ENCODE measurements around the gene CPA2. TPM values are rescaled to one million over a fixed set of nuclear protein-coding genes. Genes with fewer than 3 reads are reported as not detected.

CPA2 gene
- total RNA-seq, 4 donors from 2014 or later, result not detected

- H3K9me3 ChIP-seq, result peaks cover 0 to 4% (median 3%) of the 10 kb centered on the region in 3 donors
Observed at GRCh38 chr7:130254555-130254954, 12.1 kb upstream of the CPA2 start.

GRCh38 chr7:130256704-130257103 is 10.0 kb upstream of the CPA2 start:
- Histone ChIP-seq H3K4me3 (no peak overlapping the region), H3K27ac (no peak overlapping the region), H3K4me1 (no peaks in the 10 kb centered on the region), H3K27me3 (peaks cover 0 to 3% (median 0%) of the 10 kb centered on the region in 3 donors), H3K9me3 (peaks cover 0 to 4% (median 3%) of the 10 kb centered on the region in 3 donors), H3K36me3 (no peaks in the 10 kb centered on the region)
- no peak for ATAC-seq
- DNase-seq, result no peak
- intact Hi-C loops (cut with DNase I; ENCODE audit: low total_unique reads) (no loop called here), in situ Hi-C loops (cut with MboI; ENCODE audit: low sequenced_read_pairs in 4 of 4) (no loop called here)
- no peak for TF ChIP-seq CTCF (IDR thresholded peaks at IDR 0.05 in 4 of 5, conservative IDR thresholded peaks at IDR 0.05 in 1 of 5)
- TF ChIP-seq POLR2A (IDR thresholded peaks at IDR 0.05), result no peak

More at GRCh38 chr7:130254555-130254954, 12.1 kb upstream of the CPA2 start:
- Histone ChIP-seq H3K4me1 (no peaks in the 10 kb centered on the region), H3K4me3 (no peak overlapping the region), H3K27me3 (peaks cover 0 to 3% (median 0%) of the 10 kb centered on the region in 3 donors), H3K27ac (no peak overlapping the region), H3K36me3 (no peaks in the 10 kb centered on the region)
- DNase-seq (no peak), ATAC-seq (no peak)
- in situ Hi-C loops (cut with MboI; ENCODE audit: low sequenced_read_pairs in 4 of 4) (no loop called here), intact Hi-C loops (cut with DNase I; ENCODE audit: low total_unique reads) (no loop called here)
- TF ChIP-seq CTCF (IDR thresholded peaks at IDR 0.05 in 4 of 5, conservative IDR thresholded peaks at IDR 0.05 in 1 of 5) (no peak), POLR2A (IDR thresholded peaks at IDR 0.05) (no peak)

- intact Hi-C loops (cut with DNase I; ENCODE audit: low total_unique reads), result no loop called here
- H3K4me3 ChIP-seq, result peak overlapping the region in 1 of 4 donors; percentile 10
- H3K9me3 ChIP-seq, result peaks cover 0 to 4% (median 3%) of the 10 kb centered on the region in 3 donors
- H3K4me1 ChIP-seq, result no peaks in the 10 kb centered on the region
- peaks cover 0 to 3% (median 0%) of the 10 kb centered on the region in 3 donors for H3K27me3 ChIP-seq
- TF ChIP-seq POLR2A (IDR thresholded peaks at IDR 0.05) (no peak), CTCF (IDR thresholded peaks at IDR 0.05 in 4 of 5, conservative IDR thresholded peaks at IDR 0.05 in 1 of 5) (no peak)
- no peak for DNase-seq
- no peak overlapping the region for H3K27ac ChIP-seq
- no peak for ATAC-seq
- H3K36me3 ChIP-seq, result no peaks in the 10 kb centered on the region
- in situ Hi-C loops (cut with MboI; ENCODE audit: low sequenced_read_pairs in 4 of 4), result no loop called here
Observed at GRCh38 chr7:130258494-130259078, 8.1 kb upstream of the CPA2 start.

- H3K4me3 ChIP-seq, result no peak overlapping the region
- TF ChIP-seq CTCF (IDR thresholded peaks at IDR 0.05 in 4 of 5, conservative IDR thresholded peaks at IDR 0.05 in 1 of 5) (no peak), POLR2A (IDR thresholded peaks at IDR 0.05) (no peak)
- no peaks in the 10 kb centered on the region for H3K36me3 ChIP-seq
- intact Hi-C loops (cut with DNase I; ENCODE audit: low total_unique reads) (no loop called here), in situ Hi-C loops (cut with MboI; ENCODE audit: low sequenced_read_pairs in 4 of 4) (no loop called here)
- peaks cover 0 to 3% (median 0%) of the 10 kb centered on the region in 3 donors for H3K27me3 ChIP-seq
- no peak for ATAC-seq
- H3K27ac ChIP-seq, result no peak overlapping the region
- peaks cover 0 to 4% (median 3%) of the 10 kb centered on the region in 3 donors for H3K9me3 ChIP-seq
- no peak for DNase-seq
- H3K4me1 ChIP-seq, result no peaks in the 10 kb centered on the region
Observed at GRCh38 chr7:130262448-130262847, 4.2 kb upstream of the CPA2 start.

Measured in gastrocnemius medialis (tissue), 4 donors.